SIG-M5 (cell line): ENCODE data around the gene NGLY1.

ENCODE experiments used
- DNase-seq: peaks from one replicate; lab custom pipeline; 2025; lab: John Stamatoyannopoulos, UW

Gene NGLY1

DNA sequence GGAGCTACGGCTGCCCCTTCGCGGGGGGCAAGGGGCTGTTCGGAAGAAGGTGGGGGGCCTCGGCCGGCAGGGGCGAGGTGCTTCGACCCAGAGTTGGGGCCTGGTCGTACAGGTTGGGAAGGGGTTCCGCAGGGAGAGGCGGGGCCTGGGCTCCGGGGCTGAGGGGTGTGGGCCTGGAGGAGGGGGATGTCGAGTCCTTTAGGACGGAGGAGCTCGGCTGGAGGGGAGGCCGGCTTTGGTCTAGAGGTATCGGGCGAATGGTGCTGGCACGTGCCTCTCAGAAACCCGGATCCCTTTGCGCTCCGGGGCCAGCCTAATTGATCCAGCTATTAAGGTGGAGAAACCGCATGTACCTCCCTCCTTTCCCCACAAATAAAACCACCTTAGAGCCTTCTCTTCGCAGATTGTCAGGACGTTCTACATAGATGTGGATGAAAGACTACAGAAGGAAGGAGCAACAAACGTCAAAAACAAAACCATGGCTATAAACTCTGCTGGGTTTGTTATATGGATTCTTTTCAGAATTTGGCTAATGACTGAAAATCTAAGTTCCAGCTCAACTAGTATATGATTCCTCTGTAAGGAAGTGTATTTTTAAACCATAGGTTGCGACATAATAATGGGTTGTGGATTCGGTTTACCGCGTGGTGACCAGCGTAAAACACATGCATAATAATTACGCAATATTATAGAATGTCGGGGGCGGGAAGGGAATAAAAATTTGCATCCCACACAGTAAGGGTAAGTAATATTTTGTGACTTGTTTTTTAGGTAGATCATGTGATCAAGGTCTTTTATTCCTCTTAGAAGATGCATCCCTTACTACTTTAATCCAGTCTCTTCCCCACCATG, 644 bp upstream of the NGLY1 start:
- DNase-seq, result peak; percentile 31

- DNase-seq, result no peak
Measured at GRCh38 chr3:25782636-25782937, 656 bp downstream of the NGLY1 start.

- no peak for DNase-seq
Measured at GRCh38 chr3:25781758-25782594, 1.3 kb downstream of the NGLY1 start.

GRCh38 chr3:25781145-25781757, 2.0 kb downstream of the NGLY1 start:
- no peak for DNase-seq

DNA sequence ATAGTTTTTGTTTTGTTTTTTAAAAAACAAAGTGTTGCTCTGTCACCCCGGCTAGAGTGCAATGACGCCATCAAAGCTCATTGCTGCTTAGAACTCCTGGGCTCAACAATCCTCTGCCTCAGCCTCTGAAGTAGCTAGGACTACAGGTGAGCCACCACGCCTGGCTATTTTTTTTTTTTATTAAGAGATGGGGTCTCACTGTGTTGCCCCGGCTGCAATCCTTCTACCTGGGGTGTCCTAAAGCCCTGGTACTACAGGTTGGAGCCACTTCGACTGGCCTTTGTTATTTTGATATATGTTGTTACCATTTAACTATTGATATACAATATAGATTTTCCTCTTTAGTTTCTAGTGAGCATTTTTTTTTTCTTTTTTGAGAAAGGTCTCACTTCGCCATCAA, 2.6 kb downstream of the NGLY1 start:
- DNase-seq, result no peak

GRCh38 chr3:25775936-25776335, 7.3 kb downstream of the NGLY1 start:
- DNase-seq, result no peak

DNA sequence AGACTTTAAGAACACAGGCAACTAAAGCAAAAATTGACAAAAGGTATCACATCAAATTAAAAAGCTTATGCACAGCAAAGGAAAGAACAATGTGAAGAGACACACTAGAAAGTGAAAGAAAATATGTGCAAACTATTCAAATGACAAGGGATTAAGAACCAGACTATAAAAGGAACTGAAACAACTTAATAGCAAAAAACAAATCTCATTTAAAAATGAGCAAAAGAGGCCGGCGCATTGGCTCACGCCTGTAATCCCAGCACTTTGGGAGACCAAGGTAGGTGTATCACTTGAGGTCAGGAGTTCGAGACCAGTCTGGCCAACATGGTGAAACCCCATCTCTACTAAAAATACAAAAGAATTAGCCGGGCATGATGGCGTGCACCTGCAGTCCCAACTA, 14.4 kb downstream of the NGLY1 start:
- DNase-seq, result no peak

DNA sequence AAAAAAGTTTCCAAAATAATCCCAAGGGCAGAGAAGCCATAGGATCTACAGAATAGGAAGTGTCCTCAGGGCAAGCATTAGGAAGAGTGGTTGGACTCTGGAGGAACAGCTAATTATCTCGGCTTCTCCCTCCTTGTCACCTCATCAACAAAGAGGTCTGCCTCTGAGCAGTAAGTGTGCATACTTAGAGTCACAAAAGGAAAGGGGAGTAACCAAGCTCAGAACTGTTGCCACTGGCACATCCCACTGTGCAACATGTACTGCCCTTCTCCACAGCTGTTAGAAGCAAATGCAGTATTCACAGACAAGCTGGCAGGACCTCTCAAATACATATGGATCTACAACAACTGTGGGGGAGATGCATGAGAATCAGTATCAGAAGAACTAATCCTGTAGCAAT, 31.5 kb downstream of the NGLY1 start:
- DNase-seq, result no peak

GRCh38 chr3:25751048-25751447, 32.2 kb downstream of the NGLY1 start:
- no peak for DNase-seq

GRCh38 chr3:25749031-25749581, 34.1 kb downstream of the NGLY1 start:
- DNase-seq, result no peak

DNA sequence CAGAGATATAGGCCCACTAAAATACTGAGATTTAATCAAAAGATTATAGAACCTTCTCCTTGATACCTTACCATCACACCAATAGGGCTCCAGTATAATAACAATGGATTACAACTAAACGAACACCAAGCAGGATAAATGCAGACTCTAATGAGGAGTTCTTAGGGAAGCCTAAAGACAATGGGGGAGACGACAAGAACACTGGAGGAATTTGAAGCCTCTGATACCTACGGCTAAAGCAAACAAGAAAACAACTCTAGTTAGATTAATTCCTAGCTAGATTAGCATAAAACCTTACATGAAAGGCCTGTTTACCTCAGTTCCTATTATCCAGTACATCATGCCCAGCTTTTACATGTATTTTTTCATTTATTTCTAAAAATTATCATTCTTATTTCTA, 35.1 kb downstream of the NGLY1 start:
- DNase-seq, result no peak

GRCh38 chr3:25747033-25747432, 36.2 kb downstream of the NGLY1 start:
- no peak for DNase-seq

GRCh38 chr3:25744470-25744869, 38.8 kb downstream of the NGLY1 start:
- no peak for DNase-seq

- DNase-seq, result no peak
Measured at GRCh38 chr3:25728101-25728500, 55.1 kb downstream of the NGLY1 start.

DNA sequence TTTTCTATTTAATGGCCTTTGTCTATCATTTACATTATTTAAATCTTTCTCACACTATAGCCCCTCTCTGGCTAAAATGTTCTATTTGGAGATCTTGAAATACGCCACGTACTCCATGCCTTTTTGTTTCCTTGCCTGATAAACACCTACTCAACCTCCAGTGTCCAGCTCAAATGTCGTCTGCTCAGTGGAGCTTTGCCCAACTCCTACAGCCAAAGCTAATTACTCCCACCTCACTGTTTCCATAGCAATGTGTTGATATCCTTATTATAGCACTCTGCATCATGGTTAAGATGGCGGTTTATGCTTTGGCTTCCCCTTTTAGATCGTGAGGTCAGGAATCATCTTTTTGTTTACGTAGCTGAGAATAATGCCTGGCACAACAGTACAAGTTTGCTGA, 55.9 kb downstream of the NGLY1 start:
- no peak for DNase-seq

- DNase-seq, result no peak
Measured at GRCh38 chr3:25725810-25726209, 57.4 kb downstream of the NGLY1 start.

- DNase-seq, result no peak
Measured at GRCh38 chr3:25724948-25725645, 58.1 kb downstream of the NGLY1 start.

DNA sequence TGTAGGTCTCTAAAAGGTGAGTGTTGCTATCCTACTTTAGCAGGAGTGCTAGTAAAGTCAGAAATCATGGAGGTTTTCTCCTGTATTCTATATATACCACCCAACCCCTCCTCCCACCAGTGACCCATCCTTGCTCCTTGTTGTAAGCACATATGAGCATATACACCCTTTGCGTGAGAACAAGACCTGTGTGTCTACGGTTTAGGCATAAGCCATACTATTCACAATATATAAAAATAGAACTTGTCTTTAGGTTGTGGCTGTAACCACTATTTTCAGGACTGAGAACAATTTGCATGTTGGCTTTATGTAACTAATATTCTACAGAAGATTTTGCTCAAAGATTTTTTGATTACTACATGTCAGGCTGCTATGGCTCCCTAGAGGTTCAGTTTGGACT, 59.4 kb downstream of the NGLY1 start:
- DNase-seq, result no peak

- DNase-seq, result no peak
Measured at GRCh38 chr3:25719321-25719720, 63.9 kb downstream of the NGLY1 start.

DNA sequence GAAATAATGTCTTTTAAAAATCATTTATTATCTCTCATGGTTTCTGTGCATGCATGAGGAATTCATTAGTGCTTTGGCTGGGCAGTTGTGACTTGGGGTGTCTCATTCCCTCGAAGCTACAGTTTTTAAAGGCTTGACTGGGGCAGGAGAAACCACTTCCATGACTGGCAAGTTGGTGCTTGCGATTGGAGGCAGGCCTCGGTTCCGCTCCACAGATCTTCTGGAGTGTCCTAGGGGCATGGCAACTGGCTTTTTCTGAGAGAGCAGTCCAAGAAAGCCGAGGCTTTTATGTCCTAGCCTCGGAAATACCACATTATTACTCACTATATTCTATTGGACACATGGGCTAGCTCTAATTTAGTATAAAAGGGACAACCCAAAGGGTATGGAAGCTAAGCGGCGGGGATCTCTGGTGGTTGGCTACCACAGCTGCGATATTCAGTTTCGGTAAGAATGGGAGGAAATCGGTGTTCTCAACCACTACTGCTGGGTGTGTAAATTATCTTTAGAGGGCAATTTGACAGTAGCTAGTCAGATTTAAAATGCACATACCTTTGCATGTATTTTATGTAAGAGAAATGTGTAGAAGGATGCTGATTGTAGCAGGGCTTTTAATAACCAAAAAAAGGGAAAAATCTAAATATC, 69.8 kb downstream of the NGLY1 start:
- no peak for DNase-seq

GRCh38 chr3:25711090-25711489, 72.2 kb downstream of the NGLY1 start:
- no peak for DNase-seq

DNA sequence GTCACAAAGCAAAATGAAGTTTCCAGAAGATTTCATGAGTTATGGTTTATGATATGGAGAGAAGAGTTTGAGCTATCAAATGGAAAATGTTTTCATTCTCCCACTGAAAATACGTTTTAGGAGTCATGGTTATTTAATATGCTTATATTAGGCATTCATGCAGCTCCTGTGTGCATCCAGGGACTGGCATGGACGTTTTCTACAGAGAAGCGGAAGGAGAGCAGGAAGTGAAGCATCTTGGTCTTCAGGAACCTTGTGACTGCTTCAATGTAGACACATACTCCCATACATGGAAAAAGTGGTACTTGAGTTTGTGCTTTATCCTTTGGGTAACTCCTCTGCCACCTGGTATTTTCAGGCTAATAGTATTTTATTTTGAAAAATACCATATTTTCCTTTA, 75.2 kb downstream of the NGLY1 start:
- DNase-seq, result no peak
